Hepatocyte (in vitro differentiated cells): ENCODE results near the gene CD248. TPM values are rescaled to one million over a fixed set of nuclear protein-coding genes. Genes with fewer than 3 reads are reported as not detected.

ENCODE experiments used
- DNase-seq: peaks from one replicate; pipeline ENCODE4 v3.0.0-alpha.2; 2016; ENCODE audit warnings: low spot score
- H2AFZ ChIP-seq: fragments of 200-600 bp; sonication (generic); 2 replicates; pipeline ENCODE4 v1.6.0; 2016; ENCODE audit warnings: antibody characterized with exemption, mild to moderate bottlenecking
- H3K27ac ChIP-seq: fragments of 200-600 bp; sonication (generic); 2 replicates; pipeline ENCODE4 v1.5.1; 2016; ENCODE audit warnings: mild to moderate bottlenecking
- H3K27me3 ChIP-seq: fragments of 200-600 bp; sonication (generic); 2 replicates; pipeline ENCODE4 v1.6.1; 2016
- H3K36me3 ChIP-seq: fragments of 200-600 bp; sonication (generic); replicated peaks from 2 replicates; pipeline ENCODE4 v1.5.1; 2016; ENCODE audit warnings: low read depth; ENCODE audit not compliant: insufficient read depth
- H3K4me1 ChIP-seq: fragments of 200-600 bp; sonication (generic); 2 replicates; pipeline ENCODE4 v1.5.1; 2016; ENCODE audit warnings: mild to moderate bottlenecking, moderate library complexity; ENCODE audit not compliant: insufficient read depth
- H3K4me2 ChIP-seq: fragments of 200-600 bp; sonication (generic); 2 replicates; pipeline ENCODE4 v1.6.0; 2016
- H3K4me3 ChIP-seq: fragments of 200-600 bp; sonication (generic); 2 replicates; pipeline ENCODE4 v1.5.1; 2016; ENCODE audit warnings: mild to moderate bottlenecking
- H3K79me2 ChIP-seq: fragments of 200-600 bp; sonication (generic); 2 replicates; pipeline ENCODE4 v1.6.0; 2017; ENCODE audit warnings: mild to moderate bottlenecking
- H3K9me2 ChIP-seq: fragments of 200-600 bp; sonication (generic); replicated peaks from 2 replicates; pipeline ENCODE4 v1.6.0; 2017; ENCODE audit warnings: mild to moderate bottlenecking; ENCODE audit not compliant: insufficient read depth
- H3K9me3 ChIP-seq: fragments of 200-600 bp; sonication (generic); 2 replicates; pipeline ENCODE4 v1.5.1; 2016; ENCODE audit warnings: low read depth, mild to moderate bottlenecking
- H4K20me1 ChIP-seq: fragments of 200-600 bp; sonication (generic); 2 replicates; pipeline ENCODE4 v1.6.0; 2016; ENCODE audit warnings: mild to moderate bottlenecking; ENCODE audit not compliant: insufficient read depth, poor library complexity, severe bottlenecking
- CTCF ChIP-seq: fragments of 200-600 bp; sonication (generic); IDR thresholded peaks from 2 replicates; pipeline ENCODE4 v1.5.1; 2016; ENCODE audit warnings: antibody characterized with exemption, mild to moderate bottlenecking; ENCODE audit not compliant: poor library complexity
- EZH2 ChIP-seq: fragments of 200-600 bp; sonication (generic); IDR thresholded peaks from 2 replicates; pipeline ENCODE4 v1.6.1; 2016; ENCODE audit warnings: antibody characterized with exemption, mild to moderate bottlenecking, borderline replicate concordance
- EZH2phosphoT487 ChIP-seq: fragments of 200-600 bp; sonication (generic); IDR thresholded peaks from one replicate; pipeline ENCODE4 v1.6.1; 2018; ENCODE audit warnings: antibody characterized with exemption, mild to moderate bottlenecking, low read depth, moderate library complexity; ENCODE audit not compliant: unreplicated experiment, severe bottlenecking
- WGBS: methylation state at CpG from one replicate; pipeline ENCODE4 v1.1.6; 2016; ENCODE audit warnings: low lambda C conversion rate; ENCODE audit errors: missing lambda C conversion rate; 5-methylcytosine and 5-hydroxymethylcytosine counted together
- polyA plus RNA-seq: library from polyadenylated mRNA; unstranded; fragments of >200 nt; fragmentation: Nextera tagmentation; extraction: Ambion mirVana; gene quantifications from 2 replicates; pipeline ENCODE4 v1.2.1, GENCODE V29; 2016
- total RNA-seq: library from RNA; depleted of rRNA; stranded (reverse); fragments of >200 nt; gene quantifications from 2 replicates; pipeline ENCODE4 v1.2.3, GENCODE V29; 2014

Gene CD248
- total and polyA plus RNA-seq, 2 experiments from 2014 or later, result 24.6 to 210 TPM

- no peak overlapping the region for H2AFZ ChIP-seq
- peaks cover 30% of the 10 kb centered on the region for H3K27me3 ChIP-seq
- no peaks in the 10 kb centered on the region for H4K20me1 ChIP-seq
- H3K4me3 ChIP-seq, result no peak overlapping the region
- H3K27ac ChIP-seq, result peak overlapping the region; percentile 3
- peak overlapping the region; percentile 92 for H3K4me2 ChIP-seq
- peaks cover 15% of the 10 kb centered on the region for H3K4me1 ChIP-seq
- H3K9me3 ChIP-seq, result no peaks in the 10 kb centered on the region
- H3K36me3 ChIP-seq, result no peaks in the 10 kb centered on the region
- DNase-seq, result no peak
- TF ChIP-seq EZH2 (peak; percentile 38), CTCF (no peak)
- no peaks in the 10 kb centered on the region for H3K9me2 ChIP-seq
- H3K79me2 ChIP-seq, result peaks cover 22% of the 10 kb centered on the region
- WGBS, result 17% methylated on average over 16 of the region's 16 CpGs
Measured at GRCh38 chr11:66291303-66291705, 25.5 kb downstream of the CD248 start.

GRCh38 chr11:66290330-66290621 is 26.6 kb downstream of the CD248 start:
- no peak overlapping the region for H3K4me3 ChIP-seq
- TF ChIP-seq EZH2 (no peak), EZH2phosphoT487 (no peak), CTCF (no peak)

GRCh38 chr11:66289548-66290329 is 27.1 kb downstream of the CD248 start:
- H3K27me3 ChIP-seq, result peaks cover 30% of the 10 kb centered on the region
- H3K36me3 ChIP-seq, result no peaks in the 10 kb centered on the region
- peak overlapping the region; percentile 89 for H3K27ac ChIP-seq
- H4K20me1 ChIP-seq, result no peaks in the 10 kb centered on the region
- no peaks in the 10 kb centered on the region for H3K9me2 ChIP-seq
- peaks cover 15% of the 10 kb centered on the region for H3K4me1 ChIP-seq
- no peak overlapping the region for H2AFZ ChIP-seq
- TF ChIP-seq EZH2phosphoT487, result no peak
- TF ChIP-seq EZH2, result no peak
- no peak for TF ChIP-seq CTCF
- WGBS, result 14% methylated on average over 36 of the region's 36 CpGs
- no peaks in the 10 kb centered on the region for H3K9me3 ChIP-seq
- peak overlapping the region; percentile 83 for H3K4me2 ChIP-seq
- DNase-seq, result peak; percentile 90
- H3K79me2 ChIP-seq, result peaks cover 35% of the 10 kb centered on the region
- peak overlapping the region; percentile 31 for H3K4me3 ChIP-seq

More at GRCh38 chr11:66290330-66290621, 26.6 kb downstream of the CD248 start:
- DNase-seq, result no peak
- peaks cover 15% of the 10 kb centered on the region for H3K4me1 ChIP-seq
- no peak overlapping the region for H2AFZ ChIP-seq
- 88% methylated on average over 2 of the region's 2 CpGs for WGBS
- no peaks in the 10 kb centered on the region for H4K20me1 ChIP-seq
- H3K27me3 ChIP-seq, result peaks cover 30% of the 10 kb centered on the region
- peak overlapping the region; percentile 89 for H3K27ac ChIP-seq
- peak overlapping the region; percentile 83 for H3K4me2 ChIP-seq
- no peaks in the 10 kb centered on the region for H3K9me3 ChIP-seq
- H3K79me2 ChIP-seq, result peaks cover 32% of the 10 kb centered on the region
- H3K36me3 ChIP-seq, result no peaks in the 10 kb centered on the region
- H3K9me2 ChIP-seq, result no peaks in the 10 kb centered on the region
